PC-3 (cell line): ENCODE data around the gene RARRES2. TPM values are rescaled to one million over a fixed set of nuclear protein-coding genes. Genes with fewer than 3 reads are reported as not detected.

ENCODE experiments used
- ATAC-seq: fragments of 200-7000 bp; cut with Tn5 transposase; 2 replicates; pipeline ENCODE4 v1.9.1; 2020; ENCODE audit warnings: mild to moderate bottlenecking, moderate library complexity
- BruUV-seq: library from RNA; stranded (reverse); fragments of 400-500 nt; replicated peaks from 2 replicates; lab custom pipeline; 2021; lab: Mats Ljungman, UMichigan
- CTCF ChIA-PET: fragments of 300-600 bp; sonication (Branson Sonifier 250); formaldehyde crosslinking; loops from one replicate; lab custom pipeline; 2022; ENCODE audit warnings: antibody characterized with exemption; lab: Charles Lee
- POLR2A ChIA-PET: fragments of 300-600 bp; sonication (Branson Sonifier 250); formaldehyde crosslinking; loops from one replicate; lab custom pipeline; 2022; ENCODE audit warnings: antibody characterized with exemption; ENCODE audit not compliant: unreplicated experiment; lab: Charles Lee
- DNase-seq: peaks from one replicate; pipeline ENCODE4 v3.0.0-alpha.2; 2015
- H2AFZ ChIP-seq: fragments of 300-600 bp; sonication (generic); 2 replicates; pipeline ENCODE4 v1.6.0; 2016; ENCODE audit warnings: antibody characterized with exemption, low read length
- H3F3A ChIP-seq: fragments of 300-600 bp; sonication (generic); one replicate; pipeline ENCODE4 v1.6.0; 2017; ENCODE audit warnings: antibody characterized with exemption, low read length, control low read depth, mild to moderate bottlenecking; ENCODE audit not compliant: unreplicated experiment
- H3K27ac ChIP-seq: fragments of 300-600 bp; sonication (generic); 2 replicates; pipeline ENCODE4 v1.5.1; 2016; ENCODE audit warnings: mild to moderate bottlenecking, low read length
- H3K27me3 ChIP-seq: fragments of 300-600 bp; sonication (generic); 2 replicates; pipeline ENCODE4 v1.6.1; 2016; ENCODE audit warnings: low read length, mixed read lengths
- H3K36me3 ChIP-seq: fragments of 300-600 bp; sonication (generic); 2 replicates; pipeline ENCODE4 v1.6.1; 2016; ENCODE audit warnings: low read depth, mixed run types, low read length, mixed read lengths
- H3K4me1 ChIP-seq: fragments of 300-600 bp; sonication (generic); 2 replicates; pipeline ENCODE4 v1.5.1; 2016; ENCODE audit warnings: low read length; ENCODE audit not compliant: insufficient read depth
- H3K4me2 ChIP-seq: fragments of 300-600 bp; sonication (generic); 2 replicates; pipeline ENCODE4 v1.6.0; 2016; ENCODE audit warnings: low read length
- H3K4me3 ChIP-seq: fragments of 300-600 bp; sonication (generic); 2 replicates; pipeline ENCODE4 v1.5.1; 2016; ENCODE audit warnings: mild to moderate bottlenecking, low read length, mixed read lengths
- H3K79me2 ChIP-seq: fragments of 300-600 bp; sonication (generic); 2 replicates; pipeline ENCODE4 v1.6.1; 2017; ENCODE audit warnings: low read length, mixed read lengths
- H3K9ac ChIP-seq: fragments of 300-600 bp; sonication (generic); 2 replicates; pipeline ENCODE4 v1.6.0; 2016; ENCODE audit warnings: mild to moderate bottlenecking, low read length
- H3K9me2 ChIP-seq: fragments of 300-600 bp; sonication (generic); replicated peaks from 2 replicates; pipeline ENCODE4 v1.6.1; 2016; ENCODE audit warnings: mixed run types, low read length, mixed read lengths
- H3K9me3 ChIP-seq: fragments of 300-600 bp; sonication (generic); 2 replicates; pipeline ENCODE4 v1.6.1; 2016; ENCODE audit warnings: low read length, mixed read lengths
- H4K20me1 ChIP-seq: fragments of 300-600 bp; sonication (generic); 2 replicates; pipeline ENCODE4 v1.6.1; 2016; ENCODE audit warnings: low read length, mixed read lengths
- EZH2 ChIP-seq: fragments of 300-600 bp; sonication (generic); IDR thresholded peaks from one replicate; pipeline ENCODE4 v1.6.1; 2017; ENCODE audit warnings: antibody characterized with exemption, mild to moderate bottlenecking, low read length; ENCODE audit not compliant: unreplicated experiment
- EZH2phosphoT487 ChIP-seq: fragments of 300-600 bp; sonication (generic); IDR thresholded peaks from 2 replicates; pipeline ENCODE4 v1.6.1; 2018; ENCODE audit warnings: mild to moderate bottlenecking, antibody characterized with exemption, low read length, borderline replicate concordance
- intact Hi-C: fragments of 100-400 bp; cut with micrococcal nuclease; formaldehyde crosslinking; loops from 2 replicates; pipeline ENCODE4 v1.9.0; 2023
- total RNA-seq: library from RNA; depleted of rRNA; stranded (reverse); fragments of >200 nt; gene quantifications from 2 replicates; pipeline ENCODE4 v1.2.3, GENCODE V29; 2014
- TF ChIP-seq, protein P1 (sequence below): fragments of 300-600 bp; sonication (generic); conservative IDR thresholded peaks from 2 replicates; pipeline ENCODE4 v1.5.1; 2017; ENCODE audit warnings: antibody characterized with exemption, low read depth, mild to moderate bottlenecking, low read length

Gene RARRES2
- total RNA-seq, 1 experiment from 2014 or later, result 1.6 TPM

DNA sequence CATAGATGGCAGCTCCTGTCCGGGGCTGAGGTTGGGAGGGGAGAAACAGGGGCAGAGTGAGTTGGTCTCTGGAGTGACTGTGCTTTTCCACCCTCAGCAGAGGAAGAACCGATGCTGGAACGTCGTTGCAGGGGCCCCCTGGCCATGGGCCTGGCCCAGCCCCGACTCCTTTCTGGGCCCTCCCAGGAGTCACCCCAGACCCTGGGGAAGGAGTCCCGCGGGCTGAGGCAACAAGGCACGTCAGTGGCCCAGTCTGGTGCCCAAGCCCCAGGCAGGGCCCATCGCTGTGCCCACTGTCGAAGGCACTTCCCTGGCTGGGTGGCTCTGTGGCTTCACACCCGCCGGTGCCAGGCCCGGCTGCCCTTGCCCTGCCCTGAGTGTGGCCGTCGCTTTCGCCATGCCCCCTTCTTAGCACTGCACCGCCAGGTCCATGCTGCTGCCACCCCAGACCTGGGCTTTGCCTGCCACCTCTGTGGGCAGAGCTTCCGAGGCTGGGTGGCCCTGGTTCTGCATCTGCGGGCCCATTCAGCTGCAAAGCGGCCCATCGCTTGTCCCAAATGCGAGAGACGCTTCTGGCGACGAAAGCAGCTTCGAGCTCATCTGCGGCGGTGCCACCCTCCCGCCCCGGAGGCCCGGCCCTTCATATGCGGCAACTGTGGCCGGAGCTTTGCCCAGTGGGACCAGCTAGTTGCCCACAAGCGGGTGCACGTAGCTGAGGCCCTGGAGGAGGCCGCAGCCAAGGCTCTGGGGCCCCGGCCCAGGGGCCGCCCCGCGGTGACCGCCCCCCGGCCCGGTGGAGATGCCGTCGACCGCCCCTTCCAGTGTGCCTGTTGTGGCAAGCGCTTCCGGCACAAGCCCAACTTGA is 29.9 kb upstream of the RARRES2 start:
- TF ChIP-seq, protein P1, sequence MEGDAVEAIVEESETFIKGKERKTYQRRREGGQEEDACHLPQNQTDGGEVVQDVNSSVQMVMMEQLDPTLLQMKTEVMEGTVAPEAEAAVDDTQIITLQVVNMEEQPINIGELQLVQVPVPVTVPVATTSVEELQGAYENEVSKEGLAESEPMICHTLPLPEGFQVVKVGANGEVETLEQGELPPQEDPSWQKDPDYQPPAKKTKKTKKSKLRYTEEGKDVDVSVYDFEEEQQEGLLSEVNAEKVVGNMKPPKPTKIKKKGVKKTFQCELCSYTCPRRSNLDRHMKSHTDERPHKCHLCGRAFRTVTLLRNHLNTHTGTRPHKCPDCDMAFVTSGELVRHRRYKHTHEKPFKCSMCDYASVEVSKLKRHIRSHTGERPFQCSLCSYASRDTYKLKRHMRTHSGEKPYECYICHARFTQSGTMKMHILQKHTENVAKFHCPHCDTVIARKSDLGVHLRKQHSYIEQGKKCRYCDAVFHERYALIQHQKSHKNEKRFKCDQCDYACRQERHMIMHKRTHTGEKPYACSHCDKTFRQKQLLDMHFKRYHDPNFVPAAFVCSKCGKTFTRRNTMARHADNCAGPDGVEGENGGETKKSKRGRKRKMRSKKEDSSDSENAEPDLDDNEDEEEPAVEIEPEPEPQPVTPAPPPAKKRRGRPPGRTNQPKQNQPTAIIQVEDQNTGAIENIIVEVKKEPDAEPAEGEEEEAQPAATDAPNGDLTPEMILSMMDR, result no peak
- TF ChIP-seq EZH2 (no peak), EZH2phosphoT487 (no peak)
- no peak overlapping the region for H3K27ac ChIP-seq
- no peaks in the 10 kb centered on the region for H3K27me3 ChIP-seq
- H3K9me2 ChIP-seq, result no peaks in the 10 kb centered on the region
- POLR2A ChIA-PET, result no interaction called here
- H3K4me2 ChIP-seq, result no peak overlapping the region; the same call in 1 of the 2 replicates
- H2AFZ ChIP-seq, result no peak overlapping the region
- ATAC-seq (no peak), DNase-seq (no peak)
- H3K79me2 ChIP-seq, result peaks cover 52% of the 10 kb centered on the region
- H3K4me1 ChIP-seq, result peaks cover 25% of the 10 kb centered on the region
- no peak overlapping the region for H3K9ac ChIP-seq
- no peaks in the 10 kb centered on the region for H3K36me3 ChIP-seq
- H3F3A ChIP-seq, result no peaks in the 10 kb centered on the region
- 0 out of 2 replicates have a peak, but pooled peaks cover 11% of the 10 kb centered on the region for H4K20me1 ChIP-seq
- intact Hi-C loops, result no loop called here
- H3K4me3 ChIP-seq, result no peak overlapping the region
- H3K9me3 ChIP-seq, result no peaks in the 10 kb centered on the region
- CTCF ChIA-PET, result no interaction called here
- no TSS peak for BruUV-seq

DNA sequence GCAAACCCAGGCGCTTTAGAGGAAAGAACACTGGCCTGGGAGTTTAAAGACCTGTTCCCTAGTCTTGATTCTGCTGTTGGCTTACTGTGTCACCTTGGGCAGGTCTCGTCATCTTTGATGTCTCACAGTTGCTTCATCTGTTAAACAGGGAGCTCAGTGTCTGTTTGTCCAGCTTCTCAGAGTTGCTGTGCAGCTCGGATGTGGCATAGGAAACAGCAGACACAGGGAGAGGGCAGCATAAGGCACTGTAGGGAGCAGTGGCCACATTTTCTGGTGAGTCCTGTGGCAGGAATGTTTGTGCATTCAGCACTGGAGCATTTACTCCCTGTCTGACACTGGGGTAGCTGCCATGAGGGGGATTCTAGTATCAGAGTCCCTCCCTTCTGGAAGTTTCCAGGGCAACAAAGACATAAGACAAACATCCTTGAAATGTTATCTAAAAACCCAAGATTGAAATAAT is 29.2 kb upstream of the RARRES2 start:
- BruUV-seq, result no TSS peak
- H2AFZ ChIP-seq, result no peak overlapping the region
- H3K4me2 ChIP-seq, result peak overlapping the region; percentile 94
- H3K79me2 ChIP-seq, result peaks cover 52% of the 10 kb centered on the region
- H3K27me3 ChIP-seq, result no peaks in the 10 kb centered on the region
- CTCF ChIA-PET, result no interaction called here
- TF ChIP-seq, protein P1, result no peak
- TF ChIP-seq EZH2 (no peak), EZH2phosphoT487 (no peak)
- POLR2A ChIA-PET, result no interaction called here
- H3K27ac ChIP-seq, result 0 out of 2 replicates have a peak overlapping the region, but pooled peaks have one; percentile 7
- intact Hi-C loops, result no loop called here
- 0 out of 2 replicates have a peak, but pooled peaks cover 11% of the 10 kb centered on the region for H4K20me1 ChIP-seq
- H3F3A ChIP-seq, result no peaks in the 10 kb centered on the region
- peak; percentile 19 for DNase-seq
- H3K4me1 ChIP-seq, result peaks cover 25% of the 10 kb centered on the region
- no peaks in the 10 kb centered on the region for H3K9me3 ChIP-seq
- no peak for ATAC-seq
- H3K9me2 ChIP-seq, result no peaks in the 10 kb centered on the region
- H3K4me3 ChIP-seq, result peak overlapping the region; percentile 87; the same call in 1 of the 2 replicates
- 0 out of 2 replicates have a peak overlapping the region, but pooled peaks have one; percentile 92 for H3K9ac ChIP-seq
- no peaks in the 10 kb centered on the region for H3K36me3 ChIP-seq
